Activated T-cell treated with anti-CD3 and anti-CD28 coated beads, Interleukin-2, amount 50 U/mL, for 1 hour (primary cell): ENCODE results near the gene PKDREJ.

ENCODE experiments used
- DNase-seq: peaks from one replicate; pipeline ENCODE4 v3.0.0-alpha.2; 2020

PKDREJ gene

GRCh38 chr22:46234969-46235368 is 28.2 kb downstream of the PKDREJ start:
- no peak for DNase-seq

- no peak for DNase-seq
Measured at GRCh38 chr22:46233231-46233630, 29.9 kb downstream of the PKDREJ start.

- DNase-seq, result no peak
Measured at GRCh38 chr22:46230262-46230901, 32.8 kb downstream of the PKDREJ start.

- no peak for DNase-seq
Measured at GRCh38 chr22:46229701-46230100, 33.4 kb downstream of the PKDREJ start.

GRCh38 chr22:46226577-46226976 is 36.6 kb downstream of the PKDREJ start:
- no peak for DNase-seq

- DNase-seq, result no peak
Measured at GRCh38 chr22:46225631-46226030, 37.5 kb downstream of the PKDREJ start.

- no peak for DNase-seq
Measured at GRCh38 chr22:46224898-46225290, 38.2 kb downstream of the PKDREJ start.

- no peak for DNase-seq
Measured at GRCh38 chr22:46224044-46224897, 38.9 kb downstream of the PKDREJ start.

- DNase-seq, result no peak
Measured at GRCh38 chr22:46220921-46221320, 42.2 kb downstream of the PKDREJ start.

GRCh38 chr22:46219636-46220035 is 43.5 kb downstream of the PKDREJ start:
- DNase-seq, result no peak

- DNase-seq, result no peak
Measured at GRCh38 chr22:46214616-46215015, 48.5 kb downstream of the PKDREJ start.

GRCh38 chr22:46214149-46214548 is 49.0 kb downstream of the PKDREJ start:
- DNase-seq, result no peak

GRCh38 chr22:46213052-46213451 is 50.1 kb downstream of the PKDREJ start:
- no peak for DNase-seq

GRCh38 chr22:46212195-46212594 is 50.9 kb downstream of the PKDREJ start:
- no peak for DNase-seq

- no peak for DNase-seq
Measured at GRCh38 chr22:46209262-46209661, 53.9 kb downstream of the PKDREJ start.
